Activated CD4-positive, alpha-beta T cell treated with anti-CD3 and anti-CD28 coated beads, Interleukin-2, amount 50 U/mL, for 1 hour (primary cell): Measurements from ENCODE around the gene NTM.
"Not testable (repeated sequence)": the region's sequence is repeated elsewhere in the genome, so short reads cannot be mapped to it uniquely, and the experiment has no call there.

Experiments used
- DNase-seq: peaks from one replicate; pipeline ENCODE4 v3.0.0-alpha.2; 2020

NTM gene

DNA sequence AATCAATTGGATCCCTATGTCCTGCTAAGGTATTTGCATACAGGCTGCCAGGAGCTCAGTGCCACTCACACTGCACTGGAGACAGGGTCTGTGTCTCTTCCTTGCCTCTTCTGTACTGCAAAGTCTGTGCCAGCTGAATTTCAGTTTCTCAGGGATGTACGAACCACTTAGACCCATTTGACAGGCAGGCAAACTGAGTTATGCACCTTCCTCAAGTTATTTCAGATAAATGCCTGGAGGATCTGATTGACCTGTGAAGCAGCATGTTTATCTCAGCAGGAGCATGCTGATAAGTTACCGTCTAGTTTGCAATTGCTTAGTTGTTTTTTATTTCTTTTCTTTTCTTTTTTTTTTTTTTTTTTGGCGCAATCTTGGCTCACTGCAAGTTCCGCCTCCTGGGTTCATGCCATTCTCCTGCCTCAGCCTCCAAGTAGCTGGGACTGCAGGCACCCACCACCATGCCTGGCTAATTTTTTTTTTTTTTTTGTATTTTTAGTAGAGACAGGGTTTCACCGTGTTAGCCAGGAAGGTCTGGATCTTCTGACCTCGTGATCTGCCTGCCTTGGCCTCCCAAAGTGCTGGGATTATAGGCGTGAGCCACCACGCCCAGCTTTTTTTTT is 54.0 kb downstream of the NTM start:
- DNase-seq = not testable (repeated sequence)

GRCh38 chr11:131425285-131425684 is 54.9 kb downstream of the NTM start:
- DNase-seq = no peak

DNA sequence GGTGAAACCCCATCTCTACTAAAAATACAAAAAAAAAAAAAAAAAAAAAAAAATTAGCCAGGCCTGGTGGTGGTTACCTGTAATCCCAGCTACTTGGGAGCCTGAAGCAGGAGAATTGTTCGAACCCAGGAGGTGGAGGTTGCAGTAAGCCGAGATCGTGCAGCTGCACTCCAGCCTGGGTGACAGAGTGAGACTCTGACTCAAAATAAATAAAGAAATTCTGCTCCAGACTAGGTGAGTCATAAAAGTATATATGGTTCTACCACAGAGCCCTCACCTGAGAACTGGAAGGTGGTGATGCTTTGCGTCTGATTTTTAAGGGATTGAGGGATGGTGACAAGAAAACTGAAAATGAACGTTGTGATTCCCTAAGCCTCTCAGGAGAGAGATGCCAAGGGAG is 58.4 kb downstream of the NTM start:
- DNase-seq = no peak

GRCh38 chr11:131430473-131431208 is 60.2 kb downstream of the NTM start:
- no peak for DNase-seq

- DNase-seq = no peak
Measured at GRCh38 chr11:131441051-131441810, 70.8 kb downstream of the NTM start.

GRCh38 chr11:131446590-131447275 is 76.3 kb downstream of the NTM start:
- DNase-seq = no peak

DNA sequence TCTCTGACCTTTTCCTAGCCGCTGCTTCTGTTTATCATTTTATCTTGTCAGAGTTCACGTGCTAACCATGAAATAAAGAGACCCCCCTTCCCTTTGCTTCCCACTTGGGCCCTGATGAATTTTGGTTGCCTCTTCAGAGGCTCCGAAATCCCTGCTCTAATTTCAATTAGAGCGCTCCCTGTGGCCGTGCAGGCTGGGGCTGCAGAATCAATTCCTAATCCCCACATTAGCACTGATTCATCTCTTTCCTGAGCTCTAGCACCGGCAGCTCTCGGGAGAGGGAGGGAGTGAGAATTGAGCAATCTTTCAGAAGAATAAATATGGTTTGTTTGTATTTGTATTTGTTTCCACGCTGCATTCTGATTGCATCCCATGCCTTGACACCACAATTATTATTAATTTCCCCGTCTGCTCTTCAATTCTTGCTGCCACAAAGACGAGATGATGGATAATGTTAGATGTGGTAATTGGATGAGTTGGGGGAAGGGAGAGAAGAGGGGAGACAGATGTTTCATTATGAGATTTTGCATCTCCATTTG is 76.9 kb downstream of the NTM start:
- DNase-seq = no peak

- no peak for DNase-seq
Measured at GRCh38 chr11:131447898-131448297, 77.5 kb downstream of the NTM start.

DNA sequence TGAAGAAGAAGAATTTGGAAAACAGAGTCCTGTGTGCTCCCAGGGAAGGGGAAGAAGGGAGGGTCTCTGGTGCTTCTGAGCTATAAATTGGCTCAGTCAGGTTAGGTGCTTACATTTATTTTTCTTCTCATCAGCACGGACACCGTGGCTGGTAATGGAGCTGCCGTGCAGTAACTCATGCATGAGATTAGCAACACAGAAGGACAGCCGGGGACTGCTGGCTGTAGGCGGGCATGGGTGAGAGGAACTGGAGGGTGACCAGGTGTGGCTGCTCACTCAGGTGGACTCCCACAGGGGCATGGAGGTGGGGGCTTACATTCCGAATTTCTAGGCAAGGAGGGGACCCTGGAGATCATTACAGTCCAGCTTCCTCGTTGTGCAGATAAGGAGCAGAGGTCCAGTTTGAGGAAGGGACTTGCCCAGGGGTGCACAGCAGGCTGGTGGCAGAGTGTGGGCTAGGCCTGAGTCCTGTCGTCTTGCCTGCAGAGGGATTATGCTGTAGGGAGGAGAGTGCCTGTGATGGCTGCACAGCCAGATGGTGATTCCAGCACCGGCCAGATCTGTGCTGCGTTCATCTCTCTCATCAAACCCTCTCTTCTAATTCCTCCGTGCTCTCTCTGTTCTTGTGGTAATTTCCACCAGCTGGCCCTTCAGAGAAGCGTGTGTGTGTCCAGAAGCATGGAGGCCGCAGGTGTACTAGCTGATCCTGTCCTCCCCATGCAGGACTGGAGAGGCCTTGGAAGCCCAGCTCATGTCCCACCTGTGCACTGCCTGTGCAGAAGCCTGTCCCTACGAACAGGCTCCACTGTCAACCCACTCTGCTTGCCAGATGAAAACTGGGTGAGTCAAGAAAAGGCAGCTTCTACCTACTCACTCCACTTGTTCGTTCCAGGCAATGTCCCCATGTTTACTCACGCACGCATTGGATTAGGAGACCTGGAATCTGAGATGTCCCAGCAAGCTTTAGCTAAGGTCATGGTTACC is 78.9 kb downstream of the NTM start:
- DNase-seq = no peak

- DNase-seq = no peak
Measured at GRCh38 chr11:131454490-131454889, 84.1 kb downstream of the NTM start.

DNA sequence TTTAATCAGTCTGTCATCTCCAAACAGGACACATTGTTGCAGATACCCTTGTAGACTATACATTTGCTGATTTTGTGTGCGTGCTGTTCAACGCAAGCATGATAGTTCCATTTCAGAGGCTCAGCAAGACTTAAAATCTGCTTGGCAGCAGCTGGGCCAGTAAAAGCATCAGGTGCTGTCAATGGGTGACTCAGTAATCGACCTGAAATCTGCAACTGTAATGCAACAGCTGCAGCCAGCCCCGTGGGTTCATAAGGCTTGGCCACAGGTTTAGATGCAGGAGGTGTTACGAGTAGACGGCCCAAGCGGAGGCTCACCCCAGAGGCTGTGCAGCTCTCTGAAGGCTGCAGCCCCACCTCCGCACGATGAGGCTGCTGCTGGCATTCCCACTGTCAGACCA is 84.6 kb downstream of the NTM start:
- no peak for DNase-seq

DNA sequence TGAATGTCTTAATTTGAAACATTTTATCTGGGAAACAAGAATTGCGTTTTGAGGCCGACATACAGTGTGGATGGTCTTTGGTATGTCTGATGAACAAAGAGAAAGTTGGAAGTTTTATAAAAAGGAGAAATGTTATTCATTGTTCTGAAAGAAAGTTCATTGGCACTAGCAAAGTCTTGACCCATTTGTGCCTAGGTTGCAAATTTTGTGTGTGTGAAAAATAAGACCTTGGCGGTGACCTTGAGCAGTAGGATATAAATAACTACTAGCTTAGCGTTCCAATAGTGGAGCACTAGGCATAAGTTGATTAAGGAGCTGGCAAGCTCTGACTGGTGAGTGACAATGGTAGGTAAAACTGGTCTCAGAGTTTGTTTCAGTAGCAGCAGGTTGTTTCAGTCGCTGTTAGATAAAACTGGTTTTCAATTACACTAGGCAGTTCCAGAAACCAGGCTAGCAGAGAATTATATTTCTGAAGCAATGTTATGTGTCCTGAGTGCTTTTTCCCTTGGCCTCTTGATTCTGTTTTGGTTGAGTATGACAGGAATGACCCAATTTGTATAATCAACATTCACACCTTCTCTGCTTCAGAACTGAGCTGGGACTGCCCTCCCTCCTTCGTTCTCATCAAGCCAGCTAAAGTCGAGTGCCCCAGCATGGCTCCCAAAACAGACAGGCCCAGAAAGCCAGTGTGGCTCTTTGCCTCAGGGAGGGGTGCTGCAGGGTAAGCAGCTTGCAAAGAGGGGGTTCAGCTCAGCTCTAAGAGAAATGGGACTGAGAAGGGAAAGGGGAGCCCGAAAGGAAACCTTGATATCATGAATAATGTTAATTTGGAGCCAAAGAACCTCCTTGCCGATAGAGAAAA is 85.7 kb downstream of the NTM start:
- DNase-seq = no peak

DNA sequence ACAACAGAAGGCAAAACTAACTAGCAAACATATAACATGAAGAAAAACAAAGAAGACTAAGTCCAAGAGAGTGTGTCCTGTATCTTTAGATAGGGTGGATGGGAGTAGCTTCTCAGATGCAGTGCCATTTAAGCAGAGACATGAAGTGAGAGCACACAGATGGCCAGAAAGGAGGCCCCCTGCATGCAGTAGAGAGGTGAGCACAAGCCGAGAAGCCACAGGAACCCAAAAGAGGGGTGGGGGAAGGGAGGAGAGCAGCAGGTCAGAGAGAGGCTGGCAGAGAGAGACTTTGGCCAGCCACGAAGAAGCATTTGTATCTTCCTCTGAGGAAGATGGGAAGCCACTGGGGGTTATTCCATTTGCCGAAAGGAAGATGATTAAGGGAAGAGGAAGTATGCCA is 86.7 kb downstream of the NTM start:
- DNase-seq = no peak

GRCh38 chr11:131458421-131458820 is 88.0 kb downstream of the NTM start:
- DNase-seq = no peak

GRCh38 chr11:131460931-131461330 is 90.5 kb downstream of the NTM start:
- DNase-seq = no peak

DNA sequence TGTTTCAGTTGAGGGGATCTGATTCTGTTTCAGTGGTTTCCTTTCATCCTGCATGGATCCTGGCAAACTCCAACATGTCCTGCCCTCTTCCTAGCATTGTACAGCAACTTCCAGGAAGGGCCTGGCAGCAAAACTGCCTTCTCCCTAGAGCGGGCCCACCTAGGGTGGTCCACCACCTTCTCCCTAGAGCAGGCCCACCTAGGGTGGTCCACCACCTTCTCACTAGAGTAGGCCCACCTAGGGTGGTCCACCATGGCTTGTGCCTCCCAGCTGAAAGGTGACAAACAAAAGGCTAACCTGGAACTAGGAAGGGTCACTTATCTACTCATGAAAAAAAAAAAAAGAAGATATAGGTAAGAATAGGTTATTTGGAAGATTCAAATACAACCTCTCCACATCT is 92.2 kb downstream of the NTM start:
- DNase-seq = no peak

DNA sequence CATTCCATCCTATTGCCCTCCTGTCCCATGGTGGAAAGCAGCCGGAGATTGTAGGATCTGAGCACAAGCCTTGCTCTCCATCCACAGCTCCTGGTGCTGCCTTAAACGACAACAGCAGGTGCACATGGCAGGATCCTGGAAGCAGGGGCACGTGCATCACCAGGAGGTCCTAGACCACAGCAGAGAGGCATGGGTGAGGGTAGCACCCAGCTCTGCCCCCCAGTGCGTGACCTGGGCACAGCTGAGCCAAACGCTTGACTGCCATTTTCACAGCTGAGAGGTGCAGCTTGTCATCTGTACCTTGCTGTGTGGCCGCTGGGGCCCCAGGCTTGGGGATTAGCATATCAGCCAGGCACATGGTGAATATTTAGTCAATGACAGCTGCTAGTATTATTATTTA is 92.7 kb downstream of the NTM start:
- no peak for DNase-seq

- no peak for DNase-seq
Measured at GRCh38 chr11:131463649-131464425, 93.4 kb downstream of the NTM start.

DNA sequence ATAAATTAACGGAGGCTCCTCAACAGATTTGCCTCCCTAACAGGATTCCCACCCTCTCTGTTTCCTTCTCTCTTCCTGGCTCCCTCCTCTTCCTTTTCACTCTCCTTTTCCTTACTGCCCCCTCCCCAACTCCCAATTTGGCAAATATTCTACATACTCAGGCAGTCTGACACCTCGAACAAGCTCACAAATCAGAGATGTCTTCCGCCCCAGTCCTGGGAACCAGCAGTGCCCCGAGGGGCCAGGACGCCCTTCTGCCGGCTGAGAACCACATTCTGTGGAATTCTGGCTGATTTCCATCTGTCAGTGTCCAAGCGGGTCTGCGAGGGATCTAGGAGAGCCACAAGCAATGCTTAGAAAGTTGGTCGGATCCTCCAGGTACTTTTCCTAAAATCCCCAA is 94.0 kb downstream of the NTM start:
- DNase-seq = no peak

GRCh38 chr11:131465039-131465438 is 94.6 kb downstream of the NTM start:
- no peak for DNase-seq
